Measurements from ENCODE around the gene CFAP69.
"Not testable (repeated sequence)": the region's sequence is repeated elsewhere in the genome, so short reads cannot be mapped to it uniquely, and the experiment has no call there.

The CFAP69 gene

GRCh38 chr7:90346336-90347125, 101.6 kb downstream of the CFAP69 start, which contains the start of gene GTPBP10:
TSS of gene GTPBP10 (plus strand) at chr7:90346716. CDS start at chr7:90346742, 26 bp downstream.
- DNase-seq = peak; percentile 91

GRCh38 chr7:90347759-90348158, 102.8 kb downstream of the CFAP69 start:
- no peak for DNase-seq

GRCh38 chr7:90349305-90349704, 104.3 kb downstream of the CFAP69 start:
- no peak for DNase-seq

GRCh38 chr7:90350032-90350431, 105.1 kb downstream of the CFAP69 start:
- not testable (repeated sequence) for DNase-seq

DNA sequence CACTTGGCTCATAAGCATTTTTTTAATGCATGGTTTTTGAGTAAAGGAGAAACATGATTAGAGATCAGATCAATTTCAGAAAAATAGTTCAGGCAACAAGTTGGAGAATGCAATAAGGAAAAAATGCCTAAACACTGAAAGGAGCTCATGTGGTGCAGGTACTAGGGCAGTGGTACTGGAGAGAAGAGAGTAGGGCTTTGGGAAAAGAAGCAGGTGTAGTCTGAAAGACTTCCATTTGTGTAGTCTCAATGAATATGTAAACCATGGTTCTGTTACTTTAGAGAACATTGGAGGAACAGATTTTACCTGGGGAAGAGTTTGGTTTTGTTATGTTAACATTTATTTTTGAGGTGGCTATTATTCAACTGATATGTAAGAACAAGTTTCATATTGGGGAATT, 107.0 kb downstream of the CFAP69 start:
- no peak for DNase-seq

Measured in DMS 273 treated with DMSO at 0.1 percent for 48 hours (cell line).